HepG2 (cell line): ENCODE results near the gene CMIP. TPM values are rescaled to one million over a fixed set of nuclear protein-coding genes. Genes with fewer than 3 reads are reported as not detected.

Source experiments
- ATAC-seq: fragments of 200-7000 bp; cut with Tn5 transposase; 3 replicates; pipeline ENCODE4 v1.9.1; 2020; ENCODE audit warnings: mild to moderate bottlenecking, moderate library complexity
- BruUV-seq: library from RNA; stranded (reverse); fragments of 400-500 nt; replicated peaks from 2 replicates; lab custom pipeline; 2021; lab: Mats Ljungman, UMichigan
- CTCF ChIA-PET: fragments of 300-600 bp; formaldehyde crosslinking; extraction: SDS; loops from one replicate; lab custom pipeline; 2021; ENCODE audit warnings: low total read pairs, inconsistent platforms, low intra/inter-chr PET ratio; lab: Yijun Ruan, JAX
- POLR2A ChIA-PET: fragments of 350-600 bp; sonication (Branson Sonifier 250); formaldehyde crosslinking; loops from one replicate; lab custom pipeline; 2020; ENCODE audit warnings: antibody characterized with exemption, inconsistent platforms; lab: Yijun Ruan, JAX
- DNase-seq: peaks from one replicate; pipeline ENCODE4 v3.0.0-alpha.2; 2015; ENCODE audit warnings: low spot score
- FAIRE-seq: peaks from 3 replicates; lab custom pipeline; 2011; peaks lifted over from hg19 to GRCh38; lab: Jason Lieb, UNC
- H2AFZ ChIP-seq: one replicate; pipeline ENCODE4 v1.6.1; 2011; ENCODE audit warnings: low read length, inconsistent platforms
- H3K27ac ChIP-seq: fragments of 300-600 bp; 3 replicates; pipeline ENCODE4 v1.8.0; 2011; ENCODE audit warnings: mixed run types, mild to moderate bottlenecking, mixed read lengths, low read length, inconsistent platforms; ENCODE audit not compliant: insufficient read depth; ENCODE audit errors: extremely low read length
- H3K27me3 ChIP-seq, 2 experiments: fragments of 200-600 bp in 1 of 2; 2 replicates in 1 of 2; 3 replicates in 1 of 2; pipeline versions ENCODE4 v1.6.0 to v1.8.0; 2011; ENCODE audit warnings: low read length in 2 of 2, mild to moderate bottlenecking in 2 of 2, moderate library complexity in 2 of 2, inconsistent platforms in 1 of 2; ENCODE audit not compliant: insufficient read depth in 2 of 2, control insufficient read depth in 1 of 2
- H3K36me3 ChIP-seq, 2 experiments: fragments of 200-600 bp in 1 of 2; replicated peaks in 1 of 2; 2 replicates in 1 of 2; 3 replicates in 1 of 2; pipeline versions ENCODE4 v1.5.1 to v1.8.0; 2011; ENCODE audit warnings: low read length in 2 of 2, inconsistent platforms in 1 of 2; ENCODE audit not compliant: insufficient read depth in 2 of 2, control insufficient read depth in 1 of 2
- H3K4me1 ChIP-seq: 2 replicates; pipeline ENCODE4 v1.5.1; 2012; ENCODE audit warnings: low read length, inconsistent platforms; ENCODE audit not compliant: insufficient read depth
- H3K4me2 ChIP-seq: 2 replicates; pipeline ENCODE4 v1.6.0; 2011; ENCODE audit warnings: low read depth, low read length, inconsistent platforms
- H3K4me3 ChIP-seq, 3 experiments: fragments of 200-600 bp in 1 of 3; sonication (generic), shearing (Covaris generic) in 1 of 3; replicated peaks in 1 of 3; 2 replicates each; pipeline ENCODE4 v1.5.1; 2011 to 2016; ENCODE audit warnings: low read length in 3 of 3, inconsistent platforms in 2 of 3, low read depth in 2 of 3, mild to moderate bottlenecking in 2 of 3, control low read depth in 1 of 3, mixed read lengths in 1 of 3; ENCODE audit not compliant: insufficient read depth in 1 of 3
- H3K79me2 ChIP-seq: one replicate; pipeline ENCODE4 v1.6.1; 2011; ENCODE audit warnings: low read length, inconsistent platforms; ENCODE audit not compliant: insufficient read depth
- H3K9ac ChIP-seq: 2 replicates; pipeline ENCODE4 v1.6.0; 2011; ENCODE audit warnings: mild to moderate bottlenecking, low read depth, low read length, inconsistent platforms; ENCODE audit not compliant: insufficient read depth
- H3K9me3 ChIP-seq: 2 replicates; pipeline ENCODE4 v1.5.1; 2012; ENCODE audit warnings: mild to moderate bottlenecking, low read length
- H4K20me1 ChIP-seq: 2 replicates; pipeline ENCODE4 v1.6.0; 2011; ENCODE audit warnings: inconsistent platforms, mild to moderate bottlenecking, low read length, moderate library complexity; ENCODE audit not compliant: insufficient read depth
- ARNT2 ChIP-seq: sonication (generic); formaldehyde crosslinking; IDR thresholded peaks from 2 replicates; pipeline ENCODE4 v1.8.0; 2022; ENCODE audit warnings: mild to moderate bottlenecking, low read depth, missing genetic modification reagents, moderate library complexity
- ATF1 ChIP-seq: IDR thresholded peaks from 2 replicates; pipeline ENCODE4 v1.6.1; 2016; ENCODE audit warnings: mild to moderate bottlenecking, control low read depth
- BCL6 ChIP-seq: IDR thresholded peaks from 2 replicates; pipeline ENCODE4 v1.6.1; 2016; ENCODE audit warnings: missing genetic modification reagents, missing compliant biosample characterization
- CENPT ChIP-seq: sonication (generic); formaldehyde crosslinking; IDR thresholded peaks from 2 replicates; pipeline ENCODE4 v1.8.0; 2022; ENCODE audit warnings: low read depth, mild to moderate bottlenecking, moderate library complexity, missing genetic modification reagents
- DNMT3B ChIP-seq: conservative IDR thresholded peaks from 2 replicates; pipeline ENCODE4 v1.6.1; 2016; ENCODE audit warnings: missing biosample characterization, control low read depth
- FOSL1 ChIP-seq: sonication (generic); formaldehyde crosslinking; IDR thresholded peaks from 2 replicates; pipeline ENCODE4 v1.9.0; 2021; ENCODE audit warnings: missing genetic modification reagents, borderline replicate concordance
- HCFC1 ChIP-seq: fragments of 150-350 bp; IDR thresholded peaks from 2 replicates; pipeline ENCODE4 v1.6.1; 2014; ENCODE audit warnings: low read depth, low read length
- KLF11 ChIP-seq: IDR thresholded peaks from 2 replicates; pipeline ENCODE4 v1.6.1; 2016; ENCODE audit warnings: missing compliant biosample characterization
- KLF15 ChIP-seq: sonication (generic); formaldehyde crosslinking; IDR thresholded peaks from 2 replicates; pipeline ENCODE4 v1.8.1; 2023; ENCODE audit warnings: borderline replicate concordance, mild to moderate bottlenecking, inconsistent platforms, missing genetic modification reagents, mixed read lengths
- KLF6 ChIP-seq: IDR thresholded peaks from 2 replicates; pipeline ENCODE4 v1.8.0; 2016; ENCODE audit warnings: missing biosample characterization, missing genetic modification reagents
- KMT2B ChIP-seq: IDR thresholded peaks from 2 replicates; pipeline ENCODE4 v1.6.1; 2016; ENCODE audit warnings: missing genetic modification reagents, missing compliant biosample characterization
- MLLT10 ChIP-seq: sonication (generic); formaldehyde crosslinking; IDR thresholded peaks from 2 replicates; pipeline ENCODE4 v1.4.0; 2020; ENCODE audit warnings: missing genetic modification reagents
- NCOR1 ChIP-seq: fragments of 200-600 bp; sonication (generic); IDR thresholded peaks from 2 replicates; pipeline ENCODE4 v1.7.0; 2017; ENCODE audit warnings: antibody characterized with exemption, low read length, borderline replicate concordance
- NR2F6 ChIP-seq, 2 experiments: IDR thresholded peaks; 2 replicates each; pipeline ENCODE4 v1.6.1; 2016; ENCODE audit warnings: antibody characterized with exemption in 1 of 2, mild to moderate bottlenecking in 1 of 2
- RCOR2 ChIP-seq: IDR thresholded peaks from 2 replicates; pipeline ENCODE4 v1.6.1; 2016; ENCODE audit warnings: missing biosample characterization, missing genetic modification reagents
- REL ChIP-seq: sonication (generic); formaldehyde crosslinking; conservative IDR thresholded peaks from 2 replicates; pipeline ENCODE4 v1.8.0; 2022; ENCODE audit warnings: mild to moderate bottlenecking, missing genetic modification reagents, moderate library complexity
- SRF ChIP-seq: IDR thresholded peaks from 2 replicates; pipeline ENCODE4 v1.6.1; 2011; ENCODE audit warnings: mild to moderate bottlenecking, low read depth, low read length, moderate library complexity
- ZNF12 ChIP-seq: sonication (generic); formaldehyde crosslinking; IDR thresholded peaks from 2 replicates; pipeline ENCODE4 v1.5.0; 2020; ENCODE audit warnings: missing genetic modification reagents
- ZNF207 ChIP-seq: fragments of 450-650 bp; IDR thresholded peaks from 2 replicates; pipeline ENCODE4 v1.6.1; 2016; ENCODE audit warnings: antibody characterized with exemption, borderline replicate concordance
- ZNF546 ChIP-seq: sonication (generic); formaldehyde crosslinking; conservative IDR thresholded peaks from 2 replicates; pipeline ENCODE4 v1.8.1; 2023; ENCODE audit warnings: mild to moderate bottlenecking, missing genetic modification reagents
- ZNF777 ChIP-seq: sonication (generic); formaldehyde crosslinking; IDR thresholded peaks from 2 replicates; pipeline ENCODE4 v1.4.0; 2020; ENCODE audit warnings: missing genetic modification reagents
- WGBS: methylation state at CpG from one replicate; pipeline ENCODE4 v1.1.6; 2017; ENCODE audit warnings: low lambda C conversion rate; 5-methylcytosine and 5-hydroxymethylcytosine counted together
- in situ Hi-C: cut with HindIII; loops from 2 replicates; pipeline ENCODE4 v1.10.0; 2017; ENCODE audit warnings: low pct_unique_long_range_greater_than_20kb; ENCODE audit not compliant: extremely low pct_ligation_motif_present
- intact Hi-C: fragments of 100-400 bp; cut with micrococcal nuclease; formaldehyde crosslinking; loops from one replicate; pipeline ENCODE4 v1.10.0; 2022; ENCODE audit not compliant: unreplicated experiment
- polyA plus RNA-seq, 8 experiments: library from polyadenylated mRNA; depleted of rRNA in 3 of 8; stranded (reverse) in 7 of 8; unstranded in 1 of 8; fragments of >200 nt; fragmentation: Illumina TruSeq in 4 of 8; extraction: Trizol in 4 of 8; gene quantifications; 2 replicates each; pipeline versions ENCODE4 v1.2.1 to v1.2.3, GENCODE V29; 2011 to 2016; ENCODE audit warnings: low read depth in 4 of 8, missing spikeins in 1 of 8, mixed read lengths in 1 of 8; ENCODE audit not compliant: insufficient read depth in 1 of 8
- total RNA-seq, 5 experiments: library from RNA; depleted of rRNA; stranded (reverse); fragments of >200 nt; fragmentation: Illumina TruSeq; extraction: Trizol; gene quantifications; 2 replicates each; pipeline ENCODE4 v1.2.3, GENCODE V29; 2016; ENCODE audit warnings: low read depth in 1 of 5
- TF ChIP-seq, protein P1 (sequence below): sonication (generic); formaldehyde crosslinking; IDR thresholded peaks from 2 replicates; pipeline ENCODE4 v1.5.1; 2020; ENCODE audit warnings: mild to moderate bottlenecking, missing genetic modification reagents, moderate library complexity
- TF ChIP-seq, protein P2 (sequence below): sonication (generic); formaldehyde crosslinking; IDR thresholded peaks from 2 replicates; pipeline ENCODE4 v1.8.1; 2022; ENCODE audit warnings: mild to moderate bottlenecking, missing genetic modification reagents

Gene CMIP
- total and polyA plus RNA-seq, 2 of the 13 experiments (the other 11 are each of a cell fraction or from before 2014, with no cell fraction given) = 10.9 to 18.1 TPM

DNA sequence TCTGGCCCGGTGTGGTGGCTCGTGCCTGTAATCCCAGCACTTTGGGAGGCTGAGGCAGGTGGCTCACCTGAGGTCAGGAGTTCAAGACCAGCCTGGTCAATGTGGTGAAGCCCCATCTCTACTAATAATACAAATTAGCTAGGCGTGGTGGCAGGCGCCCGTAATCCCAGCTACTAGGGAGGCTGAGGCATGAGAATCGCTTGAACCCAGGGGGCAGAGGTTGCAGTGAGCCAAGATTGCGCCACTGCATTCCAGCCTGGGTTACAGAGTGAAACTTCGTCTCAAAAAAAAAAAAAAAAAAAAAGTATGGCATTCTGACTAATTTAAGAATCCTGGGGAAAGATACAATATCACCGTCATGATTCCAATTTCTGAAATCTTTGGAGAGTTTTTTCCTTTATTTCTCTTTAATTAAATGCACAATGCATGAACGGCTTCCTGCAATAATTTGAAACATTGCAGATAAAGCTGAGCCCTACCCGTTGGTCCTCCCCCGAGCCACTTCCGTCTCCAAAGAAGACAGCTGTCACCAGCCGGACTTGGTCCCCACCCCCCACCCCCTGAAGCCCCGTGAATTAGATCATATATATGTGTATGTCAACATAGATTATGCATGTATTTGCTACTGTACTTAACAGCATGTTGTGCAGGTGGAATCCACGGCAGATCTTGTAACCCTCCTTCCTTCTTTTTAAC is 191.8 kb downstream of the CMIP start:
- Histone ChIP-seq H3K9ac (no peak overlapping the region), H4K20me1 (peaks cover 87% of the 10 kb centered on the region), H3K79me2 (peaks cover 34% of the 10 kb centered on the region), H3K27ac (no peak overlapping the region), H3K36me3 (peaks cover 1 to 23% of the 10 kb centered on the region in 2 experiments; a peak in 4 of 5 replicates), H3K4me1 (peaks cover 54% of the 10 kb centered on the region), H3K27me3 (no peaks in the 10 kb centered on the region), H2AFZ (no peak overlapping the region), H3K4me2 (no peak overlapping the region), H3K9me3 (no peaks in the 10 kb centered on the region), H3K4me3 (no peak overlapping the region)
- whole genome bisulfite sequencing = 76% methylated on average over 16 of the region's 16 CpGs
- in situ Hi-C loops (no loop called here), intact Hi-C loops (no loop called here)
- ATAC-seq (no peak), FAIRE-seq (no peak), DNase-seq (no peak)
- CTCF ChIA-PET = no interaction called here
- POLR2A ChIA-PET = no interaction called here
- BruUV-seq = no TSS peak
- TF ChIP-seq NCOR1 (peak; percentile 44; the same call in 1 of the 2 replicates), CENPT (no peak), REL (CRISPR knock-in tag) (no peak), KMT2B (CRISPR knock-in tag) (no peak), ZNF12 (no peak), NR2F6 (IDR thresholded peaks at IDR 0.05) (no peak; the same call in 1 of the 2 replicates), NR2F6 (CRISPR knock-in tag; IDR thresholded peaks at IDR 0.05) (peak; percentile 40; the same call in 1 of the 2 replicates), RCOR2 (no peak), BCL6 (no peak), KLF6 (CRISPR knock-in tag) (no peak), ATF1 (CRISPR knock-in tag) (no peak), ZNF777 (no peak), ARNT2 (CRISPR knock-in tag) (no peak), MLLT10 (CRISPR knock-in tag) (no peak), ZNF546 (CRISPR knock-in tag) (no peak), DNMT3B (no peak), HCFC1 (no peak), ZNF207 (no peak), KLF15 (CRISPR knock-in tag) (no peak), KLF11 (no peak), FOSL1 (CRISPR knock-in tag) (no peak), SRF (no peak)
- TF ChIP-seq, protein P1, sequence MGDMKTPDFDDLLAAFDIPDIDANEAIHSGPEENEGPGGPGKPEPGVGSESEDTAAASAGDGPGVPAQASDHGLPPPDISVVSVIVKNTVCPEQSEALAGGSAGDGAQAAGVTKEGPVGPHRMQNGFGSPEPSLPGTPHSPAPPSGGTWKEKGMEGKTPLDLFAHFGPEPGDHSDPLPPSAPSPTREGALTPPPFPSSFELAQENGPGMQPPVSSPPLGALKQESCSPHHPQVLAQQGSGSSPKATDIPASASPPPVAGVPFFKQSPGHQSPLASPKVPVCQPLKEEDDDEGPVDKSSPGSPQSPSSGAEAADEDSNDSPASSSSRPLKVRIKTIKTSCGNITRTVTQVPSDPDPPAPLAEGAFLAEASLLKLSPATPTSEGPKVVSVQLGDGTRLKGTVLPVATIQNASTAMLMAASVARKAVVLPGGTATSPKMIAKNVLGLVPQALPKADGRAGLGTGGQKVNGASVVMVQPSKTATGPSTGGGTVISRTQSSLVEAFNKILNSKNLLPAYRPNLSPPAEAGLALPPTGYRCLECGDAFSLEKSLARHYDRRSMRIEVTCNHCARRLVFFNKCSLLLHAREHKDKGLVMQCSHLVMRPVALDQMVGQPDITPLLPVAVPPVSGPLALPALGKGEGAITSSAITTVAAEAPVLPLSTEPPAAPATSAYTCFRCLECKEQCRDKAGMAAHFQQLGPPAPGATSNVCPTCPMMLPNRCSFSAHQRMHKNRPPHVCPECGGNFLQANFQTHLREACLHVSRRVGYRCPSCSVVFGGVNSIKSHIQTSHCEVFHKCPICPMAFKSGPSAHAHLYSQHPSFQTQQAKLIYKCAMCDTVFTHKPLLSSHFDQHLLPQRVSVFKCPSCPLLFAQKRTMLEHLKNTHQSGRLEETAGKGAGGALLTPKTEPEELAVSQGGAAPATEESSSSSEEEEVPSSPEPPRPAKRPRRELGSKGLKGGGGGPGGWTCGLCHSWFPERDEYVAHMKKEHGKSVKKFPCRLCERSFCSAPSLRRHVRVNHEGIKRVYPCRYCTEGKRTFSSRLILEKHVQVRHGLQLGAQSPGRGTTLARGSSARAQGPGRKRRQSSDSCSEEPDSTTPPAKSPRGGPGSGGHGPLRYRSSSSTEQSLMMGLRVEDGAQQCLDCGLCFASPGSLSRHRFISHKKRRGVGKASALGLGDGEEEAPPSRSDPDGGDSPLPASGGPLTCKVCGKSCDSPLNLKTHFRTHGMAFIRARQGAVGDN (CRISPR knock-in tag) = peak; percentile 18; the same call in 1 of the 2 replicates
- TF ChIP-seq, protein P2, sequence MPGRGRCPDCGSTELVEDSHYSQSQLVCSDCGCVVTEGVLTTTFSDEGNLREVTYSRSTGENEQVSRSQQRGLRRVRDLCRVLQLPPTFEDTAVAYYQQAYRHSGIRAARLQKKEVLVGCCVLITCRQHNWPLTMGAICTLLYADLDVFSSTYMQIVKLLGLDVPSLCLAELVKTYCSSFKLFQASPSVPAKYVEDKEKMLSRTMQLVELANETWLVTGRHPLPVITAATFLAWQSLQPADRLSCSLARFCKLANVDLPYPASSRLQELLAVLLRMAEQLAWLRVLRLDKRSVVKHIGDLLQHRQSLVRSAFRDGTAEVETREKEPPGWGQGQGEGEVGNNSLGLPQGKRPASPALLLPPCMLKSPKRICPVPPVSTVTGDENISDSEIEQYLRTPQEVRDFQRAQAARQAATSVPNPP = no peak
